Activated CD8-positive, alpha-beta memory T cell treated with anti-CD3 and anti-CD28 coated beads, Interleukin-2, amount 10 ng/mL, durations not matched to agents 7 days and 5 days (primary cell): ENCODE data around the gene HOPX. TPM values are rescaled to one million over a fixed set of nuclear protein-coding genes. Genes with fewer than 3 reads are reported as not detected.
"Not testable (repeated sequence)": the region's sequence is repeated elsewhere in the genome, so short reads cannot be mapped to it uniquely, and the experiment has no call there.

Source experiments
- ATAC-seq: fragments of 150-1000 bp; cut with Tn5 transposase; one replicate; pipeline ENCODE4 v1.10.0; 2021; ENCODE audit warnings: moderate library complexity
- CTCF ChIA-PET: fragments of 350-600 bp; sonication (Branson Sonifier 250); formaldehyde crosslinking; loops from one replicate; lab custom pipeline; 2021; ENCODE audit warnings: antibody characterized with exemption; lab: Charles Lee
- DNase-seq: peaks from one replicate; pipeline ENCODE4 v3.0.0-alpha.2; 2020
- H3K27ac Mint-ChIP-seq: one replicate; pipeline ENCODE4 v1.8.0; 2021; ENCODE audit warnings: mild to moderate bottlenecking, mixed read lengths
- H3K27me3 Mint-ChIP-seq: one replicate; pipeline ENCODE4 v1.8.0; 2021; ENCODE audit warnings: mixed read lengths
- H3K36me3 Mint-ChIP-seq: one replicate; pipeline ENCODE4 v1.8.0; 2021; ENCODE audit warnings: mild to moderate bottlenecking, mixed read lengths
- H3K4me1 Mint-ChIP-seq: one replicate; pipeline ENCODE4 v1.8.0; 2021; ENCODE audit warnings: mixed read lengths
- H3K4me3 Mint-ChIP-seq: one replicate; pipeline ENCODE4 v1.8.0; 2021; ENCODE audit warnings: mild to moderate bottlenecking, moderate library complexity, mixed read lengths
- H3K9me3 Mint-ChIP-seq: one replicate; pipeline ENCODE4 v1.8.0; 2022; ENCODE audit warnings: low read depth, mixed read lengths
- total RNA-seq, 2 experiments: library from RNA; stranded (reverse); gene quantifications; one replicate each; pipeline ENCODE4 v1.2.3, GENCODE V29; 2021

HOPX gene
- 100 to 1,000 TPM; 177 to 208 TPM for total RNA-seq

GRCh38 chr4:56681158-56681852 is at the start of gene HOPX:
HOPX (minus strand) TSS chr4:56681296; CDS start chr4:56657816, 23,480 bp downstream.
- Mint-ChIP-seq H3K9me3 (no peaks in the 10 kb centered on the region), H3K36me3 (no peaks in the 10 kb centered on the region), H3K4me3 (peak within 1 kb of the TSS; percentile 23), H3K27ac (no peak within 1 kb of the TSS), H3K4me1 (peaks cover 15% of the 10 kb centered on the region), H3K27me3 (peaks cover 46% of the 10 kb centered on the region)
- ATAC-seq (peak; percentile 88), DNase-seq (peak; percentile 69)
- CTCF ChIA-PET: interaction anchor here (0.6 to 1.9 kb wide), 2 partner anchors 40 to 155 kb away, joined by 4 to 6 read pairs; no protein-coding TSS in a partner anchor

- DNase-seq (no peak), ATAC-seq (no peak)
- Mint-ChIP-seq H3K4me3 (no peak overlapping the region), H3K9me3 (no peaks in the 10 kb centered on the region), H3K27me3 (no peaks in the 10 kb centered on the region), H3K36me3 (no peaks in the 10 kb centered on the region), H3K4me1 (no peaks in the 10 kb centered on the region), H3K27ac (no peak overlapping the region)
- CTCF ChIA-PET: interaction anchor here (1.0 to 1.6 kb wide), 2 partner anchors 15 to 28 kb away, joined by 3 to 6 read pairs; no protein-coding TSS in a partner anchor
Measured at GRCh38 chr4:56730097-56730496, 49.0 kb upstream of the HOPX start.

- DNase-seq (no peak), ATAC-seq (no peak)
- no peaks in the 10 kb centered on the region for H3K9me3 Mint-ChIP-seq
- no peaks in the 10 kb centered on the region for H3K36me3 Mint-ChIP-seq
- CTCF ChIA-PET: interaction anchor here (1.3 kb wide), 1 partner anchor 71 kb away, joined by 3 read pairs; no protein-coding TSS in a partner anchor
- no peak overlapping the region for H3K4me3 Mint-ChIP-seq
- H3K4me1 Mint-ChIP-seq: peaks cover 4% of the 10 kb centered on the region
- no peak overlapping the region for H3K27ac Mint-ChIP-seq
- H3K27me3 Mint-ChIP-seq: no peaks in the 10 kb centered on the region
Measured at GRCh38 chr4:56728512-56728911, 47.4 kb upstream of the HOPX start.

- Mint-ChIP-seq H3K36me3 (no peaks in the 10 kb centered on the region), H3K27me3 (no peaks in the 10 kb centered on the region), H3K4me3 (no peak overlapping the region), H3K9me3 (no peaks in the 10 kb centered on the region), H3K27ac (no peak overlapping the region), H3K4me1 (peaks cover 16% of the 10 kb centered on the region)
- CTCF ChIA-PET: interaction anchor here (0.6 kb wide), 1 partner anchor 91 kb away, joined by 3 read pairs; no protein-coding TSS in a partner anchor
- ATAC-seq (no peak), DNase-seq (no peak)
Measured at GRCh38 chr4:56727150-56727549, 46.1 kb upstream of the HOPX start.

GRCh38 chr4:56726593-56726992 is 45.5 kb upstream of the HOPX start:
- H3K4me1 Mint-ChIP-seq: peaks cover 16% of the 10 kb centered on the region
- not testable (repeated sequence) for DNase-seq, H3K36me3 Mint-ChIP-seq, H3K27me3 Mint-ChIP-seq, H3K4me3 Mint-ChIP-seq, ATAC-seq, H3K27ac Mint-ChIP-seq, H3K9me3 Mint-ChIP-seq
- CTCF ChIA-PET: interaction anchor here (1.6 kb wide), 1 partner anchor 109 kb away, joined by 3 read pairs; no protein-coding TSS in a partner anchor

- CTCF ChIA-PET: interaction anchor here (1.0 to 1.2 kb wide), 2 partner anchors 34 to 76 kb away, joined by 3 to 4 read pairs; no protein-coding TSS in a partner anchor
- Mint-ChIP-seq H3K4me1 (peaks cover 16% of the 10 kb centered on the region), H3K36me3 (no peaks in the 10 kb centered on the region), H3K27ac (no peak overlapping the region), H3K4me3 (no peak overlapping the region), H3K27me3 (no peaks in the 10 kb centered on the region), H3K9me3 (no peaks in the 10 kb centered on the region)
- ATAC-seq (peak; percentile 50), DNase-seq (no peak)
Measured at GRCh38 chr4:56723659-56724230, 42.6 kb upstream of the HOPX start.

- H3K27ac Mint-ChIP-seq: peak overlapping the region; percentile 44
- CTCF ChIA-PET: interaction anchor here (1.0 to 1.2 kb wide), 2 partner anchors 35 to 76 kb away, joined by 3 to 4 read pairs; no protein-coding TSS in a partner anchor
- H3K4me3 Mint-ChIP-seq: no peak overlapping the region
- H3K27me3 Mint-ChIP-seq: no peaks in the 10 kb centered on the region
- ATAC-seq: peak; percentile 84
- H3K4me1 Mint-ChIP-seq: peaks cover 16% of the 10 kb centered on the region
- H3K9me3 Mint-ChIP-seq: no peaks in the 10 kb centered on the region
- DNase-seq: peak; percentile 55
- no peaks in the 10 kb centered on the region for H3K36me3 Mint-ChIP-seq
Measured at GRCh38 chr4:56723201-56723605, 42.1 kb upstream of the HOPX start.

- Mint-ChIP-seq H3K27ac (no peak overlapping the region), H3K4me3 (no peak overlapping the region), H3K36me3 (no peaks in the 10 kb centered on the region), H3K4me1 (no peaks in the 10 kb centered on the region), H3K9me3 (peaks cover 4% of the 10 kb centered on the region), H3K27me3 (peaks cover 2% of the 10 kb centered on the region)
- no peak for DNase-seq
- CTCF ChIA-PET: no interaction called here
- ATAC-seq: no peak
Measured at GRCh38 chr4:56708146-56708545, 27.1 kb upstream of the HOPX start.

GRCh38 chr4:56705966-56706365 is 24.9 kb upstream of the HOPX start:
- CTCF ChIA-PET: no interaction called here
- no peak for ATAC-seq
- no peak overlapping the region for H3K4me3 Mint-ChIP-seq
- H3K27me3 Mint-ChIP-seq: peaks cover 2% of the 10 kb centered on the region
- H3K36me3 Mint-ChIP-seq: no peaks in the 10 kb centered on the region
- H3K9me3 Mint-ChIP-seq: peaks cover 4% of the 10 kb centered on the region
- DNase-seq: no peak
- no peaks in the 10 kb centered on the region for H3K4me1 Mint-ChIP-seq
- H3K27ac Mint-ChIP-seq: no peak overlapping the region

- DNase-seq (no peak), ATAC-seq (no peak)
- Mint-ChIP-seq H3K27ac (no peak overlapping the region), H3K9me3 (peaks cover 1% of the 10 kb centered on the region), H3K36me3 (no peaks in the 10 kb centered on the region), H3K4me3 (no peak overlapping the region), H3K27me3 (peaks cover 1% of the 10 kb centered on the region), H3K4me1 (no peaks in the 10 kb centered on the region)
- CTCF ChIA-PET: no interaction called here
Measured at GRCh38 chr4:56705334-56705733, 24.2 kb upstream of the HOPX start.

GRCh38 chr4:56704089-56704871 is 23.2 kb upstream of the HOPX start:
- Mint-ChIP-seq H3K9me3 (no peaks in the 10 kb centered on the region), H3K4me3 (no peak overlapping the region), H3K4me1 (no peaks in the 10 kb centered on the region), H3K27ac (no peak overlapping the region), H3K36me3 (no peaks in the 10 kb centered on the region), H3K27me3 (no peaks in the 10 kb centered on the region)
- CTCF ChIA-PET: no interaction called here
- DNase-seq: no peak
- no peak for ATAC-seq

GRCh38 chr4:56703378-56703777 is 22.3 kb upstream of the HOPX start:
- Mint-ChIP-seq H3K27ac (no peak overlapping the region), H3K36me3 (no peaks in the 10 kb centered on the region), H3K9me3 (no peaks in the 10 kb centered on the region), H3K4me3 (no peak overlapping the region), H3K4me1 (no peaks in the 10 kb centered on the region), H3K27me3 (no peaks in the 10 kb centered on the region)
- ATAC-seq (no peak), DNase-seq (no peak)
- CTCF ChIA-PET: no interaction called here

GRCh38 chr4:56701644-56702043 is 20.5 kb upstream of the HOPX start:
- Mint-ChIP-seq H3K4me3 (no peak overlapping the region), H3K27ac (no peak overlapping the region), H3K9me3 (no peaks in the 10 kb centered on the region), H3K4me1 (no peaks in the 10 kb centered on the region), H3K36me3 (no peaks in the 10 kb centered on the region), H3K27me3 (no peaks in the 10 kb centered on the region)
- ATAC-seq (no peak), DNase-seq (no peak)
- CTCF ChIA-PET: interaction anchor here (1.2 kb wide), 1 partner anchor 98 kb away, joined by 4 read pairs; no protein-coding TSS in a partner anchor
